RWPE1 (cell line): ENCODE data around the gene BLOC1S2.
"Not testable (repeated sequence)": the region's sequence is repeated elsewhere in the genome, so short reads cannot be mapped to it uniquely, and the experiment has no call there.

Source experiments
- CTCF ChIA-PET: fragments of 350-600 bp; sonication (Branson Sonifier 250); formaldehyde crosslinking; extraction: SDS; loops from one replicate; lab custom pipeline; 2021; lab: Yijun Ruan, JAX
- POLR2A ChIA-PET: fragments of 400-600 bp; formaldehyde crosslinking; extraction: SDS; loops from one replicate; lab custom pipeline; 2020; ENCODE audit warnings: antibody characterized with exemption; ENCODE audit not compliant: low non-redundant PET; lab: Yijun Ruan, JAX
- DNase-seq: peaks from one replicate; pipeline ENCODE4 v3.0.0; 2012; ENCODE audit warnings: low spot score
- H3K27ac ChIP-seq: fragments of 450-650 bp; 2 replicates; pipeline ENCODE4 v1.5.1; 2017
- TF ChIP-seq, protein P1 (sequence below): fragments of 450-650 bp; conservative IDR thresholded peaks from 2 replicates; pipeline ENCODE4 v1.5.1; 2017; ENCODE audit warnings: low read depth, mild to moderate bottlenecking

Gene BLOC1S2

DNA sequence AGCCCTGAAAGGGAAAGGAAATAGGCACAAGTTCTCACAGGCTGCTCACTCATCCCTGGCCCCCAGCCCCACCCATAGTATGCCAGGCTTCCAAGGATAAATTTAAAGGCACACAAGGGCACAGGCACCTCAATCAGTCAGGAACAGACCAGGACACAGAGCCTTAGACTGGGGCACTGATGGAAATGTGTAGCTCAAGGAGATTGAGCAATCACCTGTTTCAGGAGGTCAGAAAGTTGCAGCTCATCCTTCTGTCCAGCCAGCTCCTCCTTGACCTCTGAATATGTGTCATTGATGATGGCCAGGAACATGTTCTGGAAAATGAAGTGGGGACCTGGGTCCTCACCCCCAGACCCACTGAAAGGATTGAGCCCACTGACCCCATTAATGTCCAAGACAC lies 6.6 kb upstream of the BLOC1S2 start:
- CTCF ChIA-PET = interaction anchor here (1.4 kb wide), 1 partner anchor 11 kb away, joined by 4 read pairs; no protein-coding TSS in a partner anchor

DNA sequence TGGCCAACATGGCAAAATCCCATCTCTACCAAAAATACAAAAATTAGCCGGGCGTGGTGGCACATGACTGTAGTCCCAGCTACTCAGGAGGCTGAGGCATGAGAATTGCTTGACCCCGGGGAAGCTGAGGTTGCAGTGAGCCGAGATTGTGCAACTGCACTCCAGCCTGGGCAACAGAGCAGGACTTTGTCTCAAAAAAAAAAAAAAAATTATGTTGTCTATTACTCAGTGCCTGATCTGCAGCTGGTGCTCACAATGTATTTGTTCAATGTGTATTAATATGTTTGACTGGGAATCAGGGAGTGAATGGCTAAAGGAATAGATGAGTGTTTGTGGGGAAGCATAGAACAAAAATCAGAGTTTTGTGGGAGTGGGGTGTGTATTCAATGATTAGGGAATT lies 5.8 kb upstream of the BLOC1S2 start:
- DNase-seq, H3K27ac ChIP-seq, POLR2A ChIA-PET: not testable (repeated sequence)
- CTCF ChIA-PET = interaction anchor here (1.4 kb wide), 1 partner anchor 11 kb away, joined by 4 read pairs; no protein-coding TSS in a partner anchor

More for the DNA sequence above, 6.6 kb upstream of the BLOC1S2 start:
- DNase-seq = no peak
- no peak overlapping the region for H3K27ac ChIP-seq
- TF ChIP-seq, protein P1, sequence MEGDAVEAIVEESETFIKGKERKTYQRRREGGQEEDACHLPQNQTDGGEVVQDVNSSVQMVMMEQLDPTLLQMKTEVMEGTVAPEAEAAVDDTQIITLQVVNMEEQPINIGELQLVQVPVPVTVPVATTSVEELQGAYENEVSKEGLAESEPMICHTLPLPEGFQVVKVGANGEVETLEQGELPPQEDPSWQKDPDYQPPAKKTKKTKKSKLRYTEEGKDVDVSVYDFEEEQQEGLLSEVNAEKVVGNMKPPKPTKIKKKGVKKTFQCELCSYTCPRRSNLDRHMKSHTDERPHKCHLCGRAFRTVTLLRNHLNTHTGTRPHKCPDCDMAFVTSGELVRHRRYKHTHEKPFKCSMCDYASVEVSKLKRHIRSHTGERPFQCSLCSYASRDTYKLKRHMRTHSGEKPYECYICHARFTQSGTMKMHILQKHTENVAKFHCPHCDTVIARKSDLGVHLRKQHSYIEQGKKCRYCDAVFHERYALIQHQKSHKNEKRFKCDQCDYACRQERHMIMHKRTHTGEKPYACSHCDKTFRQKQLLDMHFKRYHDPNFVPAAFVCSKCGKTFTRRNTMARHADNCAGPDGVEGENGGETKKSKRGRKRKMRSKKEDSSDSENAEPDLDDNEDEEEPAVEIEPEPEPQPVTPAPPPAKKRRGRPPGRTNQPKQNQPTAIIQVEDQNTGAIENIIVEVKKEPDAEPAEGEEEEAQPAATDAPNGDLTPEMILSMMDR = no peak
- POLR2A ChIA-PET = no interaction called here

DNA sequence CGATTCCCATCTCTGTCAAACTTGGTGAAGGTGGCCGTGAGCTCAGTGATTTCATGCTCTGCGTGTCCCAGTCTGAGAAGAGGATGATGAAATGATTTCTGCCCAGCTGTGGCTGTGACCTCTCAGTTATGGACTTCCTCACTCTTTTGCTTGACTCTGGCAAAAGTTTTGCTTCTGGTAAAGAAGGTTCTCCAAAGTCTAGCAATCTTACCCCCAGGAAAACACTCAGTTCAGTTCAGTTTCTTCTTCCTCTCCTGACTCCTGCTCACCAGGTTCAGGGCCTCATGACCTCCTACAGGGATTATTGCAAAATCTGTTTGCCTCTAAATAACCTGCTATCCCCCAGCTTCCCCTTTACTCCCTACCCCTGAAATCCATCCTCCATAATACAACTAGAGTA lies 4.9 kb upstream of the BLOC1S2 start:
- H3K27ac ChIP-seq = no peak overlapping the region
- CTCF ChIA-PET = no interaction called here
- DNase-seq = no peak
- POLR2A ChIA-PET = no interaction called here
- TF ChIP-seq, protein P1 = no peak

DNA sequence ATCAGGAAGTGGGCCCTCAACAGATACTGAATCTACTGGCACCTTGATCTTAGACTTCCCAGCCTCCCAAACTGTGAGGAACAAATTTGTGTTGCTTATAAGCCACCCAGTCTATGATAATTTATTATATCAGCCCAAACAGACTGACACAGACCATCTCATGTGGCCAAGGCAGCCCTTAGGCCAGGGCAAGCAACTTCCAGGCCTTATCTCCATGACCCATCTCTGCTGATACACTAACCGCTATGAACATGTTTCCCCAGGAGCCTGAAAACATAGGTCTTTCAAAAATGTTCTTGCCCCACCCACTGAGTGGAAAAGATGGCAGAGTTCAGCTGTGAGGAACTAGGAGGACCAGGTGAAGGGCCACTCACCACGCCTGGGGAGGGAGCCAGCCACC lies 3.2 kb upstream of the BLOC1S2 start:
- CTCF ChIA-PET = interaction anchor here (1.5 kb wide), 1 partner anchor 14 kb away, joined by 4 read pairs; no protein-coding TSS in a partner anchor
- DNase-seq = no peak
- H3K27ac ChIP-seq = no peak overlapping the region
- POLR2A ChIA-PET = no interaction called here
- TF ChIP-seq, protein P1 = no peak

DNA sequence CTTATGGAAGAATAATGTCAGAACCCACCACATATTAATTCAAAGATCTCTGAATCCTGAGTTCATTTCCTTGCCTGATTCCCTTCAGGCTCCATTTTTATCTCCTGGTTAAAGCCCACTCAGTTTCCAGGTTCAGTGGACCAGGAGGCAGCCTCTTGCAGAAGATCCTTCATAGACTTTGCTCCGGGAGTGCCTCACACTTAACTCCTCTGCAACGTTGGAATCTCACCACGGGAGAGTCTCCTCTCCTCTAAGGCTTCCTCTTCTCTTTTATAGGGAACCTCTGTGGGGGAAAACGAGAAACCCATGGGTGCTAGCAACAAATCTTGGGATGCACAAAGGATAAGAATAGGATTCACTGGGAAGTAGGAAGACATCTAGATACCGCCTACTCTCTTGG lies 1.7 kb upstream of the BLOC1S2 start:
- TF ChIP-seq, protein P1 = no peak
- POLR2A ChIA-PET = no interaction called here
- CTCF ChIA-PET = interaction anchor here (1.5 kb wide), 1 partner anchor 15 kb away, joined by 4 read pairs; no protein-coding TSS in a partner anchor
- no peak overlapping the region for H3K27ac ChIP-seq
- no peak for DNase-seq

DNA sequence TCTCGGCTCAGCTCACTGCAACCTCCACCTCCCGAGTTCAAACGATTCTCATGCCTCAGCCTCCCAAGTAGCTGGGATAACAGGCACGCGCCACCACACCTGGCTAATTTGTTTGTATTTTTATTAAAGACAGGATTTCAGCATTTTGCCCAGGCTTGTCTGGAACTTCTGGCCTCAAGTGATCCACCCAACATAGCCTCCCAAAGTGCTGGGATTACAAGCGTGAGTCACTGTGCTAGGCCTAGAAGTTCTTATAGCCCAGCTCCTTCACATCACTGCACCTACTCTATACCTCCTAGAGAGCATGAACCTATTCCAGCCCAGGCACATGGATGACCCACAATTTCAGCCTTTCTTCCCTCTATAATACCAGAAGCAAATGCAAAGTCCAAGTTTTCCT lies 1.3 kb upstream of the BLOC1S2 start:
- TF ChIP-seq, protein P1 = no peak
- H3K27ac ChIP-seq = peak overlapping the region; percentile 98
- DNase-seq = no peak
- ChIA-PET CTCF (no interaction called here), POLR2A (no interaction called here)

DNA sequence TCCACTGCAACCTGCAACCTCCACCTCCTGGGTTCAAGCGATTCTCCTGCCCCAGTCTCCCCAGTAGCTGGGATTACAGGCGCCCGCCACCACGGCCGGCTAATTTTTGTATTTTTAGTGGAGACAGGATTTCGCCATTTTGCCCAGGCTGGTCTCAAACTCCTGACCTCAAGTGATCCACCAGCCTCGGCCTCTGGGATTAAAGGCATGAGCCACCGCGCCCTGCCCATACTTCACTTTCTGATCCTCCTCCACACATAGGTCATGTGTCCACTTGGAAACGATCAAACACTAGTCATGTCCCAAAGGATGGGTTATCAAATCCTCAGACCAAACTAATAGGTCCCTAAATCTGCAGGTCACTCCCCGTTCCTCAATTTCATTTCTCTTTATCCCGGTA lies 1.2 kb downstream of the BLOC1S2 start:
- POLR2A ChIA-PET, DNase-seq, CTCF ChIA-PET: not testable (repeated sequence)
- peak overlapping the region; percentile 98 for H3K27ac ChIP-seq

DNA sequence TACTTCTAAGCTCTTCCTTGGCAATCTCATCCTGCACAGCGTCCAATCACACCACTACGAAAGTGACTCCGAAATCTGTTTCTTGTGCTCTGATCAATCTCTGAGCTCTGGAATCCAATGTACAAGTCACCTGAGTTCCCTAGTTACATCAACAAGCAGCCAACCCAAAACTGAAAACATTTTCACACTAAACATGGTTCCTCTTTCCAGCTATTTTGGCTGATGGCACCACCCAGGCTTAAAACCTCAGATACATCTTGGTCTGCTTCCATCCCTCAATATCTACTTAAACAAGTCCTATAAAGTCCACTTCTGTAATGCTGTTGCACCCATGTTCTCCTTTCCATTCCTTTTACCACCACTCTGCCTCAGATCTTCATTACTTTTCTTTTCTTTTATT lies 3.6 kb downstream of the BLOC1S2 start:
- CTCF ChIA-PET = no interaction called here
- TF ChIP-seq, protein P1 = no peak

DNA sequence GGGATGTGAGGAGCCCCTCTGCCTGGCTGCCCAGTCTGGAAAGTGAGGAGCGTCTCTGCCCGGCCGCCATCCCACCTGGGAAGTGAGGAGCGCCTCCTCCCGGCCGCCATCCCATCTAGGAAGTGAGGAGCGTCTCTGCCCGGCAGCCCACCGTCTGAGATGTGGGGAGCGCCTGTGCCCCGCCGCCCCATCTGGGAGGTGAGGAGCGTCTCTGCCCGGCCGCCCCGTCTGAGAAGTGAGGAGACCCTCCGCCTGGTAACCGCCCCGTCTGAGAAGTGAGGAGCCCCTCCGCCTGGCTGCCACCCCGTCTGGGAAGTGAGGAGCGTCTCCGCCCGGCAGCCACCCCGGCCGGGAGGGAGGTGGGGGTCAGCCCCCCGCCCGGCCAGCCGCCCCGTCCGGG lies 9.5 kb downstream of the BLOC1S2 start:
- DNase-seq, CTCF ChIA-PET, H3K27ac ChIP-seq, POLR2A ChIA-PET: not testable (repeated sequence)

More for the DNA sequence above, 3.6 kb downstream of the BLOC1S2 start:
- POLR2A ChIA-PET = no interaction called here
- H3K27ac ChIP-seq = no peak overlapping the region
- no peak for DNase-seq
